ENCODE results near the gene R3HCC1L.
A peak's percentile ranks its signal among the peaks of the same experiment; 100 is the strongest.

Gene R3HCC1L

DNA sequence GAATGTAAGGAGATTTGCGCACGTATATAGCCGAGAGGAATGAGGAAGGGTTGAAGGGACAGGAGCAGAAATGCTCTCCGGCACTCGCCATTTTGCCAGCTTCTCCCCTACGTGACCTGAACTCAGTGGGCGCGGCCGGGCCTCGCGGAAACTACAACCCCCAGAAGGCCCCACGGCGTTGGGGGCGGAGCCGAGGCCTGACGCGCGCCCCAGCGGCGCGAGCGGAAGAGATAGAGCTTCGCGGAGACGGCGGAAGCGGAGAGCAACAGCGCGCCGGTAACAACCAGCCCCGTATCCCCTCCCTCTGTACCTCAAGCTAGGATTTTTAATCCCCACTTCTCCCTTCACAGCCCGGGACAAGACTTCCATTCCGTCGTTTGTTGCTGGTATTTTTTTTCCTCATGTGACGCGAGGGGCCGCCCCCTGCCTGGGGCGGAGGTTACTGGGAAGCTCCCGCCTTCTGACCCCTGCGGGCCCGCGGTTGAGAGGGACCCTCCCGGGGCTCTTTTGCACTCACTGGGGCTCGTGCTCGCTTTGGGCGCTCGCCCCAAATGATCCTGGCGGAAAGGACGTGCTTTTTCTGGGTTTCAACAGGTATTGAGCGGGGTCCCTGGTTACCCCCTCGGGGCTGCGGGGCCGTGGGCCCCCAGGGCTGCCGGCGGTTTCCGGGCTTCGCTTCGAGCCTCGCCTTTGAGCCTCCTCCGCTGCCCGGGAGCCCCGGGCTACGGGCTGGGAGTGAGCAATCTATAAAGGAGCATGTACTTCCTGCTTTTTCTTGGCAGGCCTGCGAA is at the start of gene R3HCC1L:
R3HCC1L (plus strand) TSS at position 227 of the 791 bp plus-strand sequence. CDS start 73,458 bp downstream, outside the sequence.
- DNase-seq, result peak; percentile 32

DNA sequence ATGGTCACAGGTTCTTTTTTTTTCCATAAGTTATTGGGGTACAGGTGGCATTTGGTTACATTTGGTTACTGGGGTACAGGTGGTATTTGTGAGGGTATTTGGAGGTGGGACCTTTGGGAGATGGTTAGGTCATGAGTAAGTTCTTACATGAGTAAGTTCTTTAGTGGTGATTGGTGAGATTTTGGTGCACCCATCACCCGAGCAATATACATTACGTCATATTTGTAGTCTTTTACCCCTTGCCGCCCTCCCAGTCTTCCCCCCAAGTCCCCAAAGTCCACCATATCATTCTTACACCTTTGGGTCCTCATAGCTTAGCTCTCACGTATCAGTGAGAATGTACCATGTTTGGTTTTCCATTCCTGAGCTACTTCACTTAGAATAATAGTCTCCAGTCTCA is 49.2 kb upstream of the R3HCC1L start:
- no peak for DNase-seq

DNA sequence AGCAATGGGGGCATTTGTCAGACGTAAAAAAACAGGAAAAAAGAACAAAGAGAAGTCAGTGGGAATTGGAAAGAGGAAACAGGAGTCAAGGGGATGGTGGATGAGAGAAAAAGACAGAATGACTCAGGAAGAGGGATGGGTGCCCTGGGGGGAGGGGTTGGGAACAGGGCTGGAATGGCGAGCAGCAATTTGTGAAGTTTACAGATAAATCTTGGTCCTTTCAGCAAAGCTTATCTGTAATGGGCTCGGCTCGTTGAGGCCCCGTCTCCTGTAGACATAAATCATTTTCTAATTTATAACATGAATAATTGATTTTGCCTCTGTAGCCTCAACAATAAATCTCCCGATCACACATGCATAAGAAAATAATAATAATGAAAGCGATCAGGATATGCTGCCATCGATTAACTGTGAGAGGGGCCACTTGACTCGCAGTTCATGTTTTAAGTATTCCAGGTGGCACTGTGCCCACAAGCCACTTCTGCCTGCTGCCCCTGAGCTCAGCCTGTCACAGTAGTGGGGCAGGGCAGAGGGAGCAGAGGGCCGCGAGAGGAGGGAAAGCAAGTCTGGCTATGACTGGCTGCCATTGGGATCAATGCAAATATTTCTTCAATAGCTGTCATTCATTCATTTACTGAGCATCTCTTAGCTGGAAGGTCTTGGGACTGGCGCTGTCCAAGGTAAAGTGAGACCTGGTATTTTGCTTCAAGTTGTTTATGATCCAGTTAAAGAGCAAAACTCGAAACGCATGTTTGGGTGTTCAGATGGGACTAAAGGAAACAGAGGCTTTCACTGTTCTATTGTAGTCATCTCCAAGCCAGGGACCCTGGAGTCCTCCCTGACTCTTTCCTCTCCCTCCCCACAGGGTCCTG is 47.4 kb upstream of the R3HCC1L start:
- DNase-seq, result peak; percentile 9

DNA sequence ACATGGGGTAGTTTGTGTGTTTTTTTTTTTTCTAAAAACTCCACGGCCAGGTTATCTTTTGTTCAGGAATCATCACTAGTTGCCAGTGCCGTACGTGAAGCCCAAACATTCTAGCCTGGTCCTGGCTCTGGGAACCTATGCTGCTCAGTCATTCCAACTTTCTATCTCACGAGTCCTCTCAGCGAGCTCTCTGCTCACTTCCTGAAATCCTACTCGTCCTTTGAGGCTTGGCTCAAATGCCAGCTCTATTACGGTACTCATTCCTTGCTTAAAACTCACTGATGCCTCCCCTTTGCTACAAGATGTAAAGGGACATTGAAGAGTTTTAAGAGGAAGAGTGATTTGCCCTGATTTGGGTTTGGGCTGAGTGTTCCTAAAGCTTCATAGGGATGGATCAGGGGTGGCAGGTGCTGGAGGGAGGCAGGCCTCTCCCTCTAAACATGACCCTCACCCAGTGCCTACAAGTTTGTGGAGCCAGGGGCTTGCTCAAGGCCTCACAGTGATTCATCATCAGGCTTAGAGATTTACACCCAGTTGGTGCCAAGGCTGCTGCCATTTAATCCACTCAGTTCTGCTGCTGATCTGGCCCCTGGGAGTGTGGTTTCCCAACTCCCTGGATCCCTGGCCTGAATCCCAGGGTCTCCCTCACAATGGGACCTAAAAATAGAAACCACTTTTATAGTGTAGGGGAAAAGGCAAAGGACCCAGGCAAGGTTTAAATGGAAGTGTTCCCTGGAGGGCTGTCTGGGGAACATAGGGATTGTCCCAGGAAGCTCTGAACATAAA is 46.1 kb upstream of the R3HCC1L start:
- DNase-seq, result peak; percentile 9

DNA sequence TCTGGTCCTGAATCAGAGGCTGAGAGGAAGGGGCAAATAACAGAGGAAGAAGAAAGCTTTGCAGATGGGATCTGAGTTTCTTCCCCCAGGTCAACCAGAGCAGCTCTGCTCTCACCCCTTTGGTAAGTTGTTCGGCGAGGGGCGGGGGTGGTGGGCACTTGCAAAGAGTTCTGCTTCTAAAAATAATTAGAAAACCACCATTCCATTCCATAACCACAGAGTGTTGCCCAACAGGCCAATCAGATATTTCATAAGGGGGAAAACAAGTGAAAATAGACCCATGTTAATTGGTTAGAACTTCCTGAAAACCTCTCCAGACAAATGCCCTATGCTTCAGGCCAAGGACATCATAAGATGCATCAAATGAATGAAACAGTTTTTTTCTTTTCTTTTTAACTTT is 43.6 kb upstream of the R3HCC1L start:
- no peak for DNase-seq

DNA sequence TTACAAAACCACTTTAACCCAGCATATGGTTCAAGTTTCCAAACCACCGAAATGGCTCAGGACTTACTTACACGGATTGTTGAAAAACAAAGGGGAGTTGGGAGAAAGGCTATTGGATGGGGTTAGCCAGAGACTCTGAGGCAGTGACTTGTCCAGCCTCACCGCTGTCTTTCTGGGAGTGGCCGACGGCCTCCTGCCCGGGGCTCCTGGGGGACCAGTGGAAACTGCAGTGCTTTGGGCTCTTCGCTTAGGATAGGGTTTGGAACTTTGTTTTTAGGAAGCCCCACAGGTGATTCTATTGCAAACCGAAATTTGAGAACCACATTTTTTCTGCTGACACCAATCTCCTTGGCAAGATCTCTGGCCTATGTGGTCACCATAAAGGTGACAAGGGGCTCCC is 38.1 kb upstream of the R3HCC1L start:
- no peak for DNase-seq

DNA sequence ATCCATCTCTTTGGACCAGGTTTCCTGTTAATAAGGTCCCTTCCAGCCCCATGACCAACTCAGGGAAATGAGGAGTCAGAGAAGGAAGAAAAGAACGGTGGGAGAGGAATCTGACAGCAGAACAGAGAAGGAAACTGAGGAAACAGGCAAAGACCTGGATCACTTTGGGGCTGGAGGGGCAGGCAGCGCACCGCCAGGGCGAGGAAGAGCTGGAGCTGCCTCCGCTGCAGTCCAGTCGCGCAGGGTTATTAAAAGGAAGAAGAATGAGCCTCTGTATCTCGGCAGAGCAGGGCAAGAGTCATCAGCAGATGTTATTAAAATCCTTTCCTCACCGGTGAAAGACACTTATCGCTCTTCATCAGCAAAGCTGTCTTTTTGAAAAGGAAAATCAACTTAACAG is 37.7 kb upstream of the R3HCC1L start:
- no peak for DNase-seq

DNA sequence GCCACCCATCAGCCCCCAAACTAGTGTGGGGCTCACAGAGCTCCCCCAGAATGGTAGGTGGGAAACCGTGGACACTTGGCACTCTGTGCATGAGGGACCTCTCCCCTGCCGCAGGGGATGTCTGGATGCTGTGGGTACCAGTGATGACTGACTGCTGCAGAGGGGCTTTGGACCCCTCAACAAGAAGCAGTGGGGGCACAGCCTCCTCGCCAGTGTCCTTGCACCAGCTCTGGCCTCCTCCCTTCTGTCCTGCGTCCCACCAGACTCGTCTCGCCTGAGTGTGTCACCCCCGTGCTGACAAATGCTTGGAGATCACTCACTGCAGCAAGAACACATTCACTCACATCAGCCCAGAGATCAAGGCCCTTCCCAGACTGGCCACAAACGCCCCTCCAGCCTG is 37.3 kb upstream of the R3HCC1L start:
- no peak for DNase-seq

DNA sequence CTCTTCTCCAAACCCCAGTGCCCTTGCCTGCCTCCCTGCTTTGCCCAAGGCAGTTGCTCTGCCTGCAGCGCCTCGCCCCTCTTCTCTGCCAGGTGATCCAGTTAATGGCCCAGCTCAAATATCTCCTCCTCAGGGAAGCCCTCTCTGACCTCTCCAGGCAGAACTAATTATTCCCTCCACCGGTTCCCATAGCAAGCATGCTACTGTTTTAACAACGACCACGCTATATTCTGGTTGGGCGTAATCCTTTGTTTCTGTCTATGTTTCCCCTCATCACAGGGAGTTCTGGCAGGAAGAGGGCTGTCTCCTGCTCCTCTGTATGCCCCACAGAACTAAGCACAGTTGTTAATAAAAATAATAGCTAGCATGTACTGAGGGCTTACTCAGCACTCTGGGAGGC is 36.8 kb upstream of the R3HCC1L start:
- peak; percentile 42 for DNase-seq

DNA sequence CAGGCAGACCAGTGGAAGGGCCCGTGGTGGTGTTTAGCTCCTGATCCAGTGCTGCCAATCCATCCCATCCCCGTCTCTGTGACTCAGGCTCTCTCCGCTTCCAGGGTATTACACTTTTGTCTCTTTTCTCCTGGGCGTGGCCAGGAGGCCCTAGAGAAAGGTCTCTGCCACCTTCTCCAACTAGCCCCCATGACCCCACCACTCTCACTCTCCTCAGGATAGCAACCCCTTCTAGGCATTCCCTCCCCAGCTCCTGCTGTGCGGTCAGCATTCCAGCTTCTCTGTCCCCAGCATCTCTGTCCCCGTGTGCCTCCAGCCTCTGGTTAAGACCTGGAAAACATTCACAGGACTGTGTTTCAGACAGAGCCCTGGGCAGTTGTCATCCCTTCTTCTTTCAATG is 36.2 kb upstream of the R3HCC1L start:
- DNase-seq, result no peak

DNA sequence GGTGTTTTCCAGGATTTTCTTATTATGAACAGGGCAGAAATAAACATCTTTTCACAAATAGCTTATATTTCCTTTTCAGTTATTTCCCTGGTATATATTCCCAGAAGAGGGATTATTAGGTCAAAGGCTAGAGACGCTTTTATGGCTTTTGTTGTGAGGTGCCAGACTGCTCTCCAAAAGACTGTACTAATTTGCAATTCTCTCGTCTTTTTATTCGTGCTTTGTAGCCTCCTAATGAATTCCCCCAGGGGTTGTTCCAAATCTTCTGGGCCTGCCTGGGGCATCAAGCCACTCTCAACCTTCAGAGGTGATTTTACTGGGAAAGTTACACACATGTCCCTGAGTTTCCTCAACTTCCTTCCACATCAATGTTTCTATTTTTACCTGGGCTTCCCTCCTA is 34.0 kb upstream of the R3HCC1L start:
- DNase-seq, result no peak

DNA sequence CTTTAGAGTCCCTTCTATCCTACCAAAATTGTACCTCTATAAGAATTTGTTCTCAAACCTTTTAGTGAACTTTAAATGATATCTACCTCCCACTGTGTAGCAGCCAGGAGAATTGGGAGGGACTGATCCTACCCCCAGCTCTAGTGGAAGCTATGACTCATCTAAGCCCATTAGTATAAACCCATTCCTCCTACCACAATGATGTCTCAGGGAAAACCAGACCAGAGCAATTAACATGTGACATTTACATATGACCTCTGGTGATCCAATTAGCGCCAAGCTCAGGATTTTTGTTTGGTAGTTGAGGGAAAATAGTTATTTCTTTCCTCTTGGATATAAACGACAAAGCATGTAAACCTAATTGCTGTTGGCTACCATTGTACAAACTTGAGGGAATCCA is 33.1 kb upstream of the R3HCC1L start:
- no peak for DNase-seq

DNA sequence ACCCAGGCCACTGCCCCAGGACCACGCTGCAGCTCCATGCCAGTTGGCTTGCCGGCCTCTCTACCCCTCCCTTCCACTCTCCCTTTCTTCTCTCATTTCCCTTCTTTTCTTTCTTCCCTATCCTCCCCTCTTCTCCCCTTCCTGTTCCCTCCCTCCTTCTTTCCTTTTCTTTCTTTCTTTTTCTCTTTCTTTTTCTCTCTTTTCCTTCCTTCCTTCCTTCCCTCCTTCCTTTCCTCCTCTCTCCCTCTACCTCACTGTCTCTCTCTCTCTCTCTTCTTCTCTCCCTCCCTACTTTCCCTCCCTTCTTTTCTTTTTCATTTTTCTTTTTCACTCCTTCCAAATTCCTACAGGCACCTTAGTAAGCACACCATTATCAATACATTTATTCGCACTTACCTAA is 30.3 kb upstream of the R3HCC1L start:
- DNase-seq, result no peak

DNA sequence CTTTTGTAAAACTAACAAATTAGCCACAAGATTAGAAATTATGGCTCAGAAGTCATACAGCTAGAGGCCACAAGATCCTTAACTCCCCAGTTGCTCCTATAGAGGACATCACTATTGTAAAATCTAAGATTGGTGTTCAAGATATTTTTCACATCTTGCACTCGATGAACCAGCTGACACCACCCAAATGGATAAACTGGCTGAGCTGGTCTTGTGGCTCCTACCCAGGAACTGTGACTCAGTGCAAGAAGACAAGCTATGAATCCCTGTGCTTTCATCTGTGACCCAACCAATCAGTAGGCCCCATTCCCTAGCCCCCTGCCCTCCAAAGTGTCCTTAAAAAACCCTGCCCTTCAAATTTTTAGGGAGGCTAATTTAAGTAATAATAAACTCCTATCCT is 27.9 kb upstream of the R3HCC1L start:
- no peak for DNase-seq

DNA sequence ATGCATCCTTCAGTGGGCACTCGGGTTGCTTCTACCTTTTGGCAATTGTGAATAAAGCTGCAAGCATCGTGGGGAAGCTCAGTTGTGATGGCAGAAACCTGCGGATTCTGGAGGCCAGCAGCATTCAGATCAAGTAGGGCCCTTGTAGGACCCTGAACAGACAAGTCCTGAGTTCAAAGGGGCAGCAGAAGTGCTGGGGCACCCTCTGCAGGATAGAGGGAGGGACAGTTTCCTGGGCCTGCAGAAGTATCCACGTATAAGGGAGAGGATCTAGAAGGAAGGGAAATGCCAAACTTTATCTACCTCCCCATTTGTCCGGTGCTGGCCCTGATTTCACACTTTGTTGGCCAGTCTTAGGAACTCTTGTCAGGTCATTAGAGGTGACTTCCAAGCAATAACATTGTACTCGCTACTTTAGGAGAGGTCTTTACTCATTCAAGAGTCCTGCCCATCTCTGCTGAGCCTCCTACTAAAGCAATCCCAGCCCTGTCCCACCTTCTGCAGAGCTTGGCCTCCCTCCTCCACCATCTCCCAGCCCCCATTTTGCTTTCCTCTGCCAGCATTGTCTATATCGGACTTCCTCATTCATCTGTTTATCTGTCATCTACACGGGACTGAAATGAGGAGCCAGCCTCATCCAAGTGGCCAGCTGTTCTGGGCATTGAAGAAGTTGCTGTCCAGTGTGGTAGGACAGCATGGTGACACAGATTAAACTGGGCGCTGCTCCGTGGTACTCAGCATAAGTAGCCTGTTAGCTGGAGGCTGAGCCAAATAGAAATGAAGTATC is 26.6 kb upstream of the R3HCC1L start:
- no peak for DNase-seq

DNA sequence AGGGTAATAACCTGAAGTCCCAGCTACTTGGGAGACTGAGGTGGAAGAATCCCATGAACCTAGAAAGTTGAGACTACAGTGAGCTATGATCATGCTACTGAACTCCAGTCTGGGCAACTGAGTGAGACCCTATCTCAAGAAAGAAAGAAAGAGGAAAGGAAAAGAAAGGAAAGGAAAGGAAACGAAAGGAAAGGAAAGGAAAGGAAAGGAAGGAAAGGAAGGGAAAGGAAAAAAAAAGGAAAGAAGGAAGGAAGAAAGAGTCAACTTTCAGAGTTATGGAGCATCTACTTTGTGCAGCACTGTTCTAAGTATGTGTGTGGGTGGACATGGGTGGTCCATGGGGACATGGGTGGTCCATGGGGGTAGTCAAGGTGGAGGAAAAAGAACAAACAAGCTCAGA is 24.1 kb upstream of the R3HCC1L start:
- no peak for DNase-seq

DNA sequence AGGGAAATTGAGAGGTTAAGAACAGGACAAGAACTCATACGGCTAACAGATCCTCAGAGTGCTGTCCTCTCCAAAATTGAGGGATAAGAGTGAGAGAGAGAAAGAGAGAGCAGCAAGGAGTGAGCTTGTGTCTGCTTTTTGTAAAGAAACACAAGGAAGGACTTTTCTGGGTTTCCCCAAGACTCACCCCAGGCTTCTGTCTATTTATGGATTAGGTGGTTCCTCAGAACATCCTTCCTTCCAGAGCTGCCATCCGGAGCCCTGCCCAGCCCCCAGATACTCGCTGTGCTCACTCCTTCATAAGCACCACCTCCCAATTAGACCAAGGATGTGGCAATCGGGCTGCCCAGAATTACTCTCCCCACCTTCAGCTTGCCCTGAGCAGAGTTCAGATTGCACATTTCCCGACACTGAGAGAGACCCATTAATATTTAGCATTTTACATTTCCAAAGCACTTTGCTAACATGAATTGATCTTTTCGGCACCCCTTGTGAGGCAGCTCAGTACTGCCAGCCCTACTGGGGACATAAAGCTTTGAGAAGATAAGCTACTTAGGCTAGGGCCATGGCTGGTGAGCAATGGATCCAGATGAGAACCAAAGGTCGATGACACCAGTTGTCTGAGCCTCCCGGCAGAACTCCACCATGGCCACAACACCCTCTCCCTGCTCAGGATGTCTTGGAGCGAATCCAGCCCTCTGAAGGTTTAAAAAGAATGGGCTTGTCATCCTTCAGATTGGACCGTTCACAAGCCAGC is 19.2 kb upstream of the R3HCC1L start:
- DNase-seq, result no peak

DNA sequence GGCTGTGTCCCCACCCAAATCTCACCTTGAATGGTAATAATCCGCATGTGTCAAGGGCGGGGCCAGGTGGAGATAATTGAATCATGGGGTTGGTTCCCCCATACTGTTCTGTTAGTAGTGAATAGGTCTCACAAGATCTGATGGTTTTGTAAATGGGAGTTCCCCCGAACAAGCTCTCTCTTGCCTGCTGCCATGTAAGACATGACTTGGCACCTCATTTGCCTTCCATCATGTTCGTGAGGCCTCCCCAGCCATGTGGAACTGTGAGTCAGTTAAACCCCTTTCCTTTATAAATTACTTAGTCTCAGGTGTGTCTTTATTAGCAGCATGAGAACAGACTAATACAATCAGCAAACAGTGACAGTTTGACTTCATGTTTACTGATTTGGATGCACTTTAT is 14.6 kb upstream of the R3HCC1L start:
- DNase-seq, result no peak

DNA sequence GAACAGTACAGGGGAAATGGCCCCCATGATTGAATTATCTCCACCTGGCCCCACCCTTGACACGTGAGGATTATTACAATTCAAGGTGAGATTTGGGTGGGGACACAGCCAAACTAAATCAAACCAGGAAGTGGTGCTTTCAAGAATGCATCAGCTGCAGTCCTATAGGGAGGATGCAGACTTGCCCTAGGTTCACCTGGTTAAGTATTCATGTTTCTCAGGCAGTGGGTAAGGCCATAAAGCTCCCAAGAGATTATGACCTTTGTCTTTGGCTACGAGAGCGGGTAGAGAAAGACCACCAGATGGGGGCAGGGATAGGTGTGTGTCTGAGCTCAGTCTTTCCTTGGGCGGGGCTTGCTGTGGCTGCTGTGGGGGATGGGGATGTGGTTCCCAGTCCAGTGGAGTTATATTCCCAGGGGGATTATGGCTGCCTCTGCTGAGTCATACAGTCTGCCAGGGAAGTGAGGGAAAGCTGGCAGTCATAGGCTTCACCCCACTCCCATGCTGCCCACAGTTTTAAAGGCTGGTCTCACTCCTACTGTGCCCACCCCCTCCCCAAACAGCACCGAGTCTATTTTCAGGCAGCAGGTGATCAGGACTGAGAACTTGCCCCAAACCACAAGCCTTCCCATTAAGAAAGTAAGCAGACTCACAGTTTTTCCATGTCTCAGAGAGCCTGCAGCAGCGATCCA is 8.4 kb upstream of the R3HCC1L start:
- no peak for DNase-seq

DNA sequence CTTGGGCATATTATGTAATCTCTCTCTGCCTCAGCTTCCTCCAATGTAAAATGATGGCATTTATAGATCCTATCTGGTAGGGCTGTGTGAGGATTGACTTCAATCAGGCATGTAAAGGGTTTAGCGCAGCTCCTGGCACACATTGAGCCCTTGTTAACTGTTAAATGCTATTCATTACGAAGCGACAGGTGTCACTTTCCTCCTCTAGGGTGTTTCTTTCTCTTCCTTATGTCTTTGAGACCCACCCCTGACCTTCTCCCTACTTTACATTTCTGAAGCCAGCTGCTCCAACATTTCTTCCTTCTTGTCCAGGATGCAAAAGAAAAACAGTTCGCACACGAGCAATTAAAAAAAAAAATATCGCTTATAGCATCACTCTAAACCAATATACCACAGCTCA is 5.7 kb upstream of the R3HCC1L start:
- DNase-seq, result no peak

DNA sequence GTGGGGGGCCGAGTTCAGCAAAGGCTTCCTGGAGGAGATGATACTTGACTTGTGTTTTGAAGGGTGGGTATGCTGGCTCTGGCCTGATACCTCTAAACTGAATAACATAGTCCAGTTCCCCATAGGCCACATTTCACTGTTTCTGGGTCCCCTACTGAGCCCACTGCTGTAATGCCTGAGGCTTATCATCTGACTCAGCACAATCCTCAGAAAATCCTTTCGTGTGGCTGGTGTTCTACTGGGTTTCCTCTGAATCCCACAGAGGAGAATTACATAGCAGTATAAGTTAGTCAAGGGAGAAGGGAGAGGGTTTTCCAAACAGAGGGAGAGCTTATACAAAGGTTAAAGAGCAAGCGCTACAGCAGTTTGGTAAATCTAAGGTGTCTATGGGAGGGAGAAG is 2.8 kb upstream of the R3HCC1L start:
- no peak for DNase-seq

Data from NCI-H2029 treated with DMSO at 0.1 percent for 48 hours (cell line).